H7 (cell line): ENCODE measurements around the gene ZNF385B. TPM values are rescaled to one million over a fixed set of nuclear protein-coding genes. Genes with fewer than 3 reads are reported as not detected.

Experiments
- DNase-seq: peaks from one replicate; pipeline ENCODE4 v3.0.0; 2012
- H3K27me3 ChIP-seq: 2 replicates; pipeline ENCODE4 v1.6.0; 2011; ENCODE audit warnings: mild to moderate bottlenecking, low read length; ENCODE audit not compliant: control insufficient read depth, insufficient read depth
- H3K36me3 ChIP-seq: replicated peaks from 2 replicates; pipeline ENCODE4 v1.5.1; 2011; ENCODE audit warnings: low read length; ENCODE audit not compliant: control insufficient read depth, insufficient read depth
- H3K4me3 ChIP-seq: 2 replicates; pipeline ENCODE4 v1.5.1; 2011; ENCODE audit warnings: low read depth, mild to moderate bottlenecking, control low read depth, low read length, moderate library complexity; ENCODE audit not compliant: insufficient read depth
- total RNA-seq: library from RNA; depleted of rRNA; stranded (reverse); fragments of >200 nt; shearing (Covaris generic); gene quantifications from 2 replicates; pipeline ENCODE4 v1.2.3, GENCODE V29; 2014

ZNF385B gene
- total RNA-seq, 1 experiment from 2014 or later: 0.90 TPM

DNA sequence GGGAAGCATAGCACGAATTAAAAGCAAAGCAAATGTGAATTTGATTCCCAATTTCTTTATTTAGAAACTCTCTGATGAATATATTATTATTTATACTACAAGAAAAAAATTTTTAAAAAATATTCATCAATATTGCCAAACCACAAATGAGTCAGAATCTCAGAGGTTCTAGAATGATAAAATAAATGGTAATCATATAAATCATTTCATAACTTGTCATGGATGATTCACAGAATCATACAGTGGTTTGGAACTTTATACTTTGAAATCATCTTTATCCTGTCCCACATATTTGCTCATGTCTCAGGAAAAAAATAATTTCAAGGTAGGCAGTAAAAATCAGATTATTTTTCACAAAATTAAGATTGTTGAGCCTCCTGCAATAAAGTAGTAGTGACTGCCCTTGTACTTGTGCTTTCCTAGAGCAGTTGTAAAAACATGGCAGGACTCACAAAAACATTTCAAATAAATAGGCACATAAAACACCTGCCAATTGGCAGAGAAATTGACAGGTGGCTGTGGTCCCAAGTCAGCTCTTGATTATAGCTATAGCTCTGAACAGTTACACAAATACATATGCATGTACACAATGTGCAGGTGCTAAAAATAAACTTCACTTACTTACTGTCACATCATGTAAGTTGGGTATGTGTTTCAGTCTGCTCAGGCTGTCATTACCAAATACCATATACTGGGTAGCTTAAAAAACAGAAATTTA is 322.8 kb downstream of the ZNF385B start:
- no peak overlapping the region for H3K4me3 ChIP-seq
- H3K36me3 ChIP-seq: no peaks in the 10 kb centered on the region
- no peaks in the 10 kb centered on the region for H3K27me3 ChIP-seq
- DNase-seq: no peak

DNA sequence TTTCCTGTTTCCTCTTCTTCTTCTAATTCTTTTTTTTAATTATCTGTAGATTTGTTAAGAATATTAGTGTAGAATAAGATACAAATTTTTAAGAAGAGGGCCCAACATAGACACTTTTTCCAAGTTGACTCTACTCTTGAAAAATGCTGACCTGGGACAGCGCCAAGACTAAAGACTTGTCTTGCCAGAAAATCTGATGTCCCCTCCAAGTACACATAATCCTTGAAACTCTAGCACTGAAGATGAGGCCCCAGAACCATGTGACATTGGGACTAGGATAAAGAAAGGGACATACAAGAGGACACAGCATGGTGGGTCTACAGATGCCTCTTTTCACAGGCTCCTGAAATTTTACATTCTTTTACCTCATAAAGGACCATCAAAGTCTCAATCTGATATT is 325.2 kb downstream of the ZNF385B start:
- Histone ChIP-seq H3K4me3 (no peak overlapping the region), H3K27me3 (no peaks in the 10 kb centered on the region), H3K36me3 (no peaks in the 10 kb centered on the region)
- no peak for DNase-seq

DNA sequence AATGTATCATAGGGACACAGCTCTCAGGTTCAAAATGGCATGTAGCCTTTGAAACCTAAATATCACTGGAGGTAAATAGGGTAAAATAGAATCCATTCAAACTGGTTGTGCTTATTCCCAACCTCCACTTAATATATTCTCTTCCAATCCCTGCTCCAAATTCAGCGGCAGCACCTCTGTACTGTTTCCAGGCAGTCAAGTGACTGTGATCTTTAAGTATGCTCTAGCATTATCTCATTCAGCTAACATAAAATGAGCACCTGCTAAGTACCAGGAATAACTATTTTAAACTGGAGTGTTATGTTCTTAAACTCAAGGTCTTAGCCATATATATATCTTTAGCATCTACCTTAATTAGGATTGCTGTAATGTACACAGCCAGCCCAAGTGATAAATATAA is 327.5 kb downstream of the ZNF385B start:
- Histone ChIP-seq H3K27me3 (no peaks in the 10 kb centered on the region), H3K4me3 (no peak overlapping the region), H3K36me3 (no peaks in the 10 kb centered on the region)
- DNase-seq: no peak

DNA sequence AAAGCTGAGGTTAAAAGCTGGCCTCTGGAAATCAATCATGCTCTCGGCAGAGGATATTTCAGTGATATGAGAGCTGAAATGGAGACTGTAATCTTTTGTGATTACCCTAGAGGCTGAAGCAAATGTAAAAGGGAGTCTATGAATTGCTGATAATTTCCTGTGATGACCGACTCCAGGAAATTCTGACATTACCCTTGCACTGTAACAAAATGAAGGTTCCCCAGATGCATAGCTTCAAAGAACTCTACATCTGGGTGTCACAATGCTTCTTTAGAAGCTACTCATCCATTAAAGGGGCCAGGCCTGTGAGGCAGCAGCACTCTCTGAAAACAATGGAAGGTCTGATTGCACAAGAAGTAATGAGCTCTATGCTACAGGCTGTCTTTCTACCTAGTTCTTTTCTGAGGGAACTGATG is 328.5 kb downstream of the ZNF385B start:
- DNase-seq: no peak
- no peaks in the 10 kb centered on the region for H3K36me3 ChIP-seq
- H3K27me3 ChIP-seq: no peaks in the 10 kb centered on the region
- no peak overlapping the region for H3K4me3 ChIP-seq

DNA sequence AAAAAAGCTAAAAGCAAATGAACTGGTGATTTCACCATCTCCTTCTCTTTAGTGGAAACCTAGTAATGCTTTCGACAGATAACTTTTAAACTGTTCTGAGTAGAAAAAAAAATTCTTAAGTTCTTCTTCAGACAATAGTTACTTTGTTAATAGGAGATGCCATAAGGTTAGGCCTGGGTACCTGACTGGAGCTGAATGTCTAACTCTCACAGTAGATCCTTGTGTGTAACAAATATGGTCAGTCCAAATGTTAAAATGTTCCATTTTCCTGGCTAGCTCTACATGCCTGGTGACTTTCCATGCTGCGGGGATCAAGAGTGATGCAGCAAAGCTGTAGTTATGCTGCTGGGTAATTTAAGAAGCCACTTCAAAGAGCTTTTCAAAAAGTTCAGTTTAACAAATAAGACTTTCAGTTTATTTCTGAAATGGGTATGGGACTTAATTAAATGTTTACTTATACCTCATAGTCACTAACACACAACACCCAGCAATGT is 332.8 kb downstream of the ZNF385B start:
- DNase-seq: no peak
- no peaks in the 10 kb centered on the region for H3K27me3 ChIP-seq
- no peak overlapping the region for H3K4me3 ChIP-seq
- H3K36me3 ChIP-seq: no peaks in the 10 kb centered on the region

DNA sequence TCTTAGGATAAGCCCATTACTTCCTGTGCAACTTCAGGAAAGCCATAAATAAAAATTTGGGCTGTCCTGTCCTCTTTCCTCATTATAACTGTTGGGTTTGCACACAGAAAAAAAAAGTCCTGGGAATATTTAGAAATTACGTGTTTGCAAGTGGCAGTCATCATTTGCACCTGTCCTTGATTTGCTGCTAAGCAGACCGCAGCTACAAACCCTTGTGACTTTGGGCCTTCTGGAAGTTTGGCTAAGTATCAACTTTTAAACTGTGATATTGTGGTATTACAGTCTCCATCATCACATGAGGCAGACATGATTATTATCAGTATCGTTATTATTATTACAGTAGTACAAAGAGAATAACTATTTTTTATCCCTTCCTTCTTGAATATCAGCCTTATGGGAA is 336.1 kb downstream of the ZNF385B start:
- Histone ChIP-seq H3K27me3 (no peaks in the 10 kb centered on the region), H3K36me3 (no peaks in the 10 kb centered on the region), H3K4me3 (no peak overlapping the region)
- DNase-seq: no peak

DNA sequence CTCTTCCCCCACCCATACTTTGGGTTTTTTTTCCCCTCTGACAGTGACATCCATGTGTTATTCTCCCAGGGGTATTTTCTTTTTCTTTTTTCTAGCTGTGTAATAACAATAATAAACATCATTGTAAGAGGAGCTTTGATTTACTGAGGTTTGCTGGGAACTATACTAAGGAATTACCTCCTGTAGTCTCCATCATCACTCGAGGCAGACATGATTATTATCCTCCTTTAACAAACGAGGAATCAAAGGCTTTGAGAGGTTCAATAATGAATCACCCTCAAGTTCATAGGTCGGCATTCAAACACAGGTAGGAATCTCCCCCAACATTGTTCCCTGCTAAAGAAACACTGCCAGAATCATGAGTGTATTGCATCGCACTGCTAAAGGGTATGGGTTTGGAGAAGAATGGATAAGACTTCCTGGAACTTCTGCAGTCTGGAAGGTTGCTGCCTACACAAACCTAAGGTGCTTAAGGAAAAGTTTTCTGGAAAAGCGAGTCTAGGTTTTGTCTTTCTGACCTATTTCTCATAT is 336.5 kb downstream of the ZNF385B start:
- no peak for DNase-seq
- Histone ChIP-seq H3K36me3 (no peaks in the 10 kb centered on the region), H3K4me3 (no peak overlapping the region), H3K27me3 (no peaks in the 10 kb centered on the region)

DNA sequence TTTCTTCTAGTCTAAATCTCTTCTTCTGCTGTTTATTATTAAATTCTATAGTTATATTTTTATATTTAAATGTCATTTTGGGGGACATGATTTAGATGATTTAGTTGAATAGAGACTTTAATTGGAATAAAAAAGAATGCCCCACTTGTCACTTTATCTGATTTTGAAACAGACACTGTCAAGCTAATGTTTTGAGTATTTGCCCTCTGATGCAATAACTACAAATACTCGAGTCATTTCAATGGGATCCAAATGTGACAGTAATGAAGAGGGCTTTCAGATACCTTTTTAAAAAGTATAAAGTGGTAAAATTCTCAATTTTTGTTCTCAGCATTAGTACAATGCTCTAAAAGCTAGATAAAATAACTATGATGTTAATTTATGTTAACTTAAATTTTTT is 339.5 kb downstream of the ZNF385B start:
- no peak overlapping the region for H3K4me3 ChIP-seq
- no peaks in the 10 kb centered on the region for H3K27me3 ChIP-seq
- no peak for DNase-seq
- H3K36me3 ChIP-seq: no peaks in the 10 kb centered on the region

DNA sequence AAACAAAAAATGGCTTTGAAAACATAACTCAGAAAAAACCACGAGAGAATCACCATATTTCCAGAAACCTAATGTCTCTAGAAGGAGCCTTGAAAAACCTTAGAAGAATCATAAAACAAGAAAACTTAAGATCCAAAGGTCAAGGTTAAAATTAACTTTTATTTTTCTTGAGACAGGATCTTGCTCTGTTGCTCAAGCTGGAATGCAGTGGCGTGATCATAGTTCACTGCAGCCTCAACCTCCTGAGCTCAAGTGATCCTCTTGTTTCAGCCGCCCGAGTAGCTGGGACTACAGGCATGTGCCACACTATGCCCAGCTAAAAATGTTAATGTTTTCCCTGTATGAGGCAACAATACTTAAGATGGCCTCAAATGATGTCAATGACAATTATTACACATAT is 342.6 kb downstream of the ZNF385B start:
- Histone ChIP-seq H3K27me3 (no peaks in the 10 kb centered on the region), H3K36me3 (no peaks in the 10 kb centered on the region), H3K4me3 (no peak overlapping the region)
- DNase-seq: no peak

DNA sequence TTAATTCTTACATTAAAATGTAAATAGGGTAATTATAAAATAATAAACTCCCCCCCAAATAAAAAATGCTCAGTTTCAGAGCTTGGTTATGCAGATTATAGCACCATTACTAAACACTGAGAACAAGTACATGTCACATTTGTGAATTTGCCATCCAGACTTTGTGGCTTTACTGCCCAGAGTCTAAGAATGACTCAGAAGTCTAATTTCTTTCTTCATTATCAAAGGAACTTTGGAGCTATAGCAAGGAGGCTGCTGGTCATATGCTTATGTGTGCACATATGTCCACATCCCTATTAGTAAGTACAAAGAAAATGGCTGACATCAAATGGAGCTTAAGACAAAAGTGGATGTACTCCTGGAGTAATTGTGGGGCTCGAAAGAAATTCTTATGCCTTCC is 348.2 kb downstream of the ZNF385B start:
- Histone ChIP-seq H3K4me3 (no peak overlapping the region), H3K36me3 (no peaks in the 10 kb centered on the region), H3K27me3 (no peaks in the 10 kb centered on the region)
- no peak for DNase-seq

DNA sequence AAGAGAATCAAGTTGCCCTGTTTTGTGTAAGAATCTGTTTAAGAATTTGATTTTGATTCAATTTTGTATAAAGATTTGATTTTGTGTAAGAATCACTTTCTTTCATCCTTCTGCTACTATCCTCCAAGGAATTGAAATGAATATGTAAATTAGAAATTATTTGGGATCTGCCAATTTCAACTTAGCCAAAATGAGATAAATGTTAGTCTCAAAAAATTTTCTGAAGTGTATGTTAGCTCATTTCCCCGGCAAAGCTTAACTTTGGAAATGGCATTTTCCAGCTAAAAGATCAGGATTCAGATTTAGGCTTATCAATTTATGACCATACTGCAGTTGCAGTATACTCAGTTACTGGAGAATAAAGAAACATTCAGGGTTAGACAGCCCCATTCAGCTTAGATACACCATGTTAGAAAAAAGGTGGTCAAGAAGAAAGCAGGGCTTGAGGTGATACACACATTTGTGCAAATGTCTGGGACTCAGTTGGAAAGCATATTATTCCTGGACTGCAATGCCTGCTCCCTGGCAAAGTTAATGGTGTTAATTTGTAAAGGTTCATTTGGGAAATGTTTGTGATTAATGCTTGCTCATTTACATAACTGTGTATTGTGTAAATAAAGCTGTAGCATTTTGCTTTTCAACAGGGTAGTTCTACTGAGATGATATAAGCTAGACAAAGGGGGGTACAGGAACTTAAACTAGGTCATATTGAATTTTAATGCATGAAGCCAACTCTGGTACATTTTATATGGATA is 349.0 kb downstream of the ZNF385B start:
- Histone ChIP-seq H3K36me3 (no peaks in the 10 kb centered on the region), H3K27me3 (no peaks in the 10 kb centered on the region), H3K4me3 (no peak overlapping the region)
- DNase-seq: no peak

DNA sequence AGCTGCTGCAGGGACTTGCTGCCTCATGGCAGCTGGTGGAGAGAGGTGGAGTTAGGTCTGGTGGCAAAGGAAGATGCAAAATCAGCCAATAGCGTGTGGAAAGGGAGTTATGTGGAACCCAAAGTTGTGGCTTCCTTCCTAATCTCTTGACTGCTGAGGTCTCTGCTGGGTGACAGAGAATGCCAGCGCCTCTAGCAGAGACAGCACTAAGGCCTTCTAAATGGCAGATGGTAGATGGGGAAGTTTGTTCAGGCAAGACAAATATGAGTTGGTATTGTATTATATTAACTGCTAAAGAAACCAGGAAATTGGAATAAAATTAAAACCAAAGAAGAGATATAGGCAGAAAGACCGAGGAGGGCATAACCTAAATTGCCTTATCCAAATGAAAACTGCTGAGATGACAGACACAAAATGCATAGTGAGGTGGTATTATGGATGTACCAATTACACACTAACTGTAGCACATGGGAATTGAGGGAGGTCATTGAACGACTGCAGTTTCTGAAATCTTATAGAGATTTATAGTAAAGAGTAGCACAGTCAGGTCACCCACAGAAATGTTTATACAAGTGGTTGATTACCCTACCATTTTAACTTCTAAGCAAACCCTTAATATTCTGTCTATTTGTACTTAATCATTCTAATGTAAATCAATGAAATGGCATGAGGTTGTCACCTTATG is 350.2 kb downstream of the ZNF385B start:
- DNase-seq: no peak
- Histone ChIP-seq H3K27me3 (no peaks in the 10 kb centered on the region), H3K4me3 (no peak overlapping the region), H3K36me3 (no peaks in the 10 kb centered on the region)

DNA sequence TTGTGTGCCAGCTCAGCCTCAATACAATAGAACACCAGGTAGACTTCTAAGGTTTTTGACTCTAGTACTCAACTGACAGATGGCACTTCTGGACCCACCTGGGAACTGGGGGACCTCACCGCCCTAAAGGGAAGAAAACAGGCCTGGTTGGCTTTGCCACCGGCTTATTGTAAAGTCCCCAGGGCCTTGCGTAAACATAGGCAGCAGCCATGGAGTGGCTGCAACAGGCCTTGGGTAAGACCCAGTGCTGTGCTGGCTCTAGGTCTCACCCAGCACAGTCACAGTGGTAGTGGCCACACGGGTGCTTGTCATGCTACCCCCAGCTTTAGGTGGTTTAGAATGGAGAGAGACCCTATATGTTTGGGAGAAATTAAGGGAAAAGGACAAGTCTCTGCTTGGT is 366.1 kb downstream of the ZNF385B start:
- no peak for DNase-seq
- H3K27me3 ChIP-seq: no peaks in the 10 kb centered on the region
- no peaks in the 10 kb centered on the region for H3K36me3 ChIP-seq
- no peak overlapping the region for H3K4me3 ChIP-seq

DNA sequence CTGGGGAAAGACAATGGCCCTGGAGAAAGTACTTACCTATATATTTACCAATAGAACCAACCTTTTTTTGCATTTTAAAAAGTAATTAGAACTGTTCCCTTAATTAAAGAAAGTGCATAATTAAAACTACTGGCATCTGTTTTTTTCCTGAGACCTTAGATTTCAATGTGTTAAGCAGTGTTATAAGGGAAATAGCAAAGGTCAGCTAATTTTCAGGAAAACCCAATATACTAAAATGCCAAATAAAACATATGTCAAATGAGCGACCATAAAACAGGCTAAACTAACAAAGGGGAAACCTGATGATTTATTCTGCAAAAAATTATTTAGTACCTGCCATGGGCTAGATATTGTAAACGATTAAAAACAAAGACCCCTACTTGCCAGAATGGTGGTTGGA is 372.8 kb downstream of the ZNF385B start:
- Histone ChIP-seq H3K4me3 (no peak overlapping the region), H3K27me3 (no peaks in the 10 kb centered on the region), H3K36me3 (no peaks in the 10 kb centered on the region)
- DNase-seq: no peak
